ENCODE data around the gene CRLF2. TPM values are rescaled to one million over a fixed set of nuclear protein-coding genes. Genes with fewer than 3 reads are reported as not detected.
"Not testable (repeated sequence)": the region's sequence is repeated elsewhere in the genome, so short reads cannot be mapped to it uniquely, and the experiment has no call there.

Gene CRLF2
- polyA plus RNA-seq, 2 of the 4 experiments (the other 2 are of a cell fraction), result 0.08 to 0.37 TPM

DNA sequence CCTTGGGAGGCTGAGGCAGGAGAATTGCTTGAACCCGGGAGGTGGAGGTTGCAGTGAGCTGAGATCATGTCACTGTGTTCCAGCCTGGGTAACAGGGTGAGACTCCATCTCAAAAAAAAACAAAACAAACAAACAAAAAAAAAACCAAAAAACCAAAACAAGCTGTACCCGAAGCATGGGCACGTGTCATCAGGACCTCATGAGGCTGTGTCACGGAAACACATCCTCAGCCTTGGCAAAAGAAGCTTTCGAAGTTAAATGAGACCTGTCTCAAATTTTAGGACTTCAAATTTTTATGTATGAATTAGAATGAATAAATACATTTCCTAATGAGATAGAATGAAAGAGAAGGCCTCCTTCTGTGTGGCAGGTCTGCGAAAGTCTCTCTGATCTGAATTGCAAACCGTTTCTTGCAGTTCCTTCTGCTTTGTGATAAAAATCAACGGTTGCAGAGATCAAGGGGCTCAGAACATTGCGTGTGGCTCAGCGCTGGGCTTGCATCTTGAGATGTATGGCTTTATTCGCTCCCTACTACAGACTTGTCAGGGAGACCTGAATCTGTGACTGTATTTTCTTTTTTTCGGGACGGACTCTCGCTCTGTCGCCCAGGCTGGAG lies 19.5 kb upstream of the CRLF2 start:
- H3K9me3 ChIP-seq, result no peaks in the 10 kb centered on the region
- DNase-seq (ENCODE audit: low read depth in 1 of 2, low spot score in 1 of 2), result no peak

DNA sequence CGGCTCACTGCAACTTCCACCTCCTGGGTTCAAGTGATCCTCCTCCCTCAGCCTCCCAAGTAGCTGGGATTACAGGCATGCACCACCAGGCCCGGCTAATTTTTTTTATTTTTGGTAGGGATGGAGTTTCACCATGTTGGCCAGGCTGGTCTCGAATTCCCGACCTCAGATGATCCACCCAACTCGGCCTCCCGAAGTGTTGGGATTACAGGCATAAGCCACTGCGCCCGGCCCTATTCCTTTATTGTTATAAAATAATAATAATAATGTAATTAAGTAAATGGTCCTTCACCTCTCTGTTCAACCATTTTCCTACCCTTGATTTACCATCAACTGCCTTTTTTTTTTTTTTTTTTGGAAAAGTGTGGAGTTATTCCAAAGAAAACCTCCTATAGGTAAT lies 15.7 kb upstream of the CRLF2 start:
- ATAC-seq; H3K4me3 ChIP-seq; DNase-seq (ENCODE audit: low read depth in 1 of 2, low spot score in 1 of 2); FAIRE-seq; H3K4me1 ChIP-seq; POLR2A ChIA-PET; H3K27ac ChIP-seq; H3K4me2 ChIP-seq; CTCF ChIA-PET: not testable (repeated sequence)
- 34% methylated on average over 8 of the region's 8 CpGs for WGBS (ENCODE audit: missing lambda C conversion rate)
- H3K9me3 ChIP-seq, result peaks cover 24% of the 10 kb centered on the region

More for the DNA sequence above, 19.5 kb upstream of the CRLF2 start:
- FAIRE-seq (no peak), ATAC-seq (no peak)
- H3K27ac ChIP-seq, result no peak overlapping the region
- H3K4me2 ChIP-seq, result no peak overlapping the region
- 74% methylated on average over 15 of the region's 15 CpGs for WGBS (ENCODE audit: missing lambda C conversion rate)
- TF ChIP-seq EHF (CRISPR knock-in tag; IDR thresholded peaks at IDR 0.05) (no peak), ZNF302 (CRISPR knock-in tag; IDR thresholded peaks at IDR 0.05) (no peak), KDM5A (IDR thresholded peaks at IDR 0.05) (no peak), FOXS1 (CRISPR knock-in tag; IDR thresholded peaks at IDR 0.05) (no peak), FOSB (CRISPR knock-in tag; IDR thresholded peaks at IDR 0.05) (no peak), HEYL (CRISPR knock-in tag; IDR thresholded peaks at IDR 0.05) (no peak), HOXA7 (CRISPR knock-in tag; IDR thresholded peaks at IDR 0.05) (no peak), CBX8 (IDR thresholded peaks at IDR 0.05) (no peak), POLR2A (IDR thresholded peaks at IDR 0.05; ENCODE audit: low read length) (no peak), PHF8 (IDR thresholded peaks at IDR 0.05; ENCODE audit: borderline replicate concordance, low read depth) (no peak), EHMT2 (IDR thresholded peaks at IDR 0.05; ENCODE audit: low read depth) (no peak), POLR2AphosphoS2 (conservative IDR thresholded peaks at IDR 0.05; ENCODE audit: low read length) (no peak)
- TF ChIP-seq, protein P1, sequence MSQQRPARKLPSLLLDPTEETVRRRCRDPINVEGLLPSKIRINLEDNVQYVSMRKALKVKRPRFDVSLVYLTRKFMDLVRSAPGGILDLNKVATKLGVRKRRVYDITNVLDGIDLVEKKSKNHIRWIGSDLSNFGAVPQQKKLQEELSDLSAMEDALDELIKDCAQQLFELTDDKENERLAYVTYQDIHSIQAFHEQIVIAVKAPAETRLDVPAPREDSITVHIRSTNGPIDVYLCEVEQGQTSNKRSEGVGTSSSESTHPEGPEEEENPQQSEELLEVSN (IDR thresholded peaks at IDR 0.05; ENCODE audit: borderline replicate concordance, low read depth), result no peak
- TF ChIP-seq, protein P2, sequence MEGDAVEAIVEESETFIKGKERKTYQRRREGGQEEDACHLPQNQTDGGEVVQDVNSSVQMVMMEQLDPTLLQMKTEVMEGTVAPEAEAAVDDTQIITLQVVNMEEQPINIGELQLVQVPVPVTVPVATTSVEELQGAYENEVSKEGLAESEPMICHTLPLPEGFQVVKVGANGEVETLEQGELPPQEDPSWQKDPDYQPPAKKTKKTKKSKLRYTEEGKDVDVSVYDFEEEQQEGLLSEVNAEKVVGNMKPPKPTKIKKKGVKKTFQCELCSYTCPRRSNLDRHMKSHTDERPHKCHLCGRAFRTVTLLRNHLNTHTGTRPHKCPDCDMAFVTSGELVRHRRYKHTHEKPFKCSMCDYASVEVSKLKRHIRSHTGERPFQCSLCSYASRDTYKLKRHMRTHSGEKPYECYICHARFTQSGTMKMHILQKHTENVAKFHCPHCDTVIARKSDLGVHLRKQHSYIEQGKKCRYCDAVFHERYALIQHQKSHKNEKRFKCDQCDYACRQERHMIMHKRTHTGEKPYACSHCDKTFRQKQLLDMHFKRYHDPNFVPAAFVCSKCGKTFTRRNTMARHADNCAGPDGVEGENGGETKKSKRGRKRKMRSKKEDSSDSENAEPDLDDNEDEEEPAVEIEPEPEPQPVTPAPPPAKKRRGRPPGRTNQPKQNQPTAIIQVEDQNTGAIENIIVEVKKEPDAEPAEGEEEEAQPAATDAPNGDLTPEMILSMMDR (IDR thresholded peaks at IDR 0.05), result no peak
- TF ChIP-seq, protein P3, sequence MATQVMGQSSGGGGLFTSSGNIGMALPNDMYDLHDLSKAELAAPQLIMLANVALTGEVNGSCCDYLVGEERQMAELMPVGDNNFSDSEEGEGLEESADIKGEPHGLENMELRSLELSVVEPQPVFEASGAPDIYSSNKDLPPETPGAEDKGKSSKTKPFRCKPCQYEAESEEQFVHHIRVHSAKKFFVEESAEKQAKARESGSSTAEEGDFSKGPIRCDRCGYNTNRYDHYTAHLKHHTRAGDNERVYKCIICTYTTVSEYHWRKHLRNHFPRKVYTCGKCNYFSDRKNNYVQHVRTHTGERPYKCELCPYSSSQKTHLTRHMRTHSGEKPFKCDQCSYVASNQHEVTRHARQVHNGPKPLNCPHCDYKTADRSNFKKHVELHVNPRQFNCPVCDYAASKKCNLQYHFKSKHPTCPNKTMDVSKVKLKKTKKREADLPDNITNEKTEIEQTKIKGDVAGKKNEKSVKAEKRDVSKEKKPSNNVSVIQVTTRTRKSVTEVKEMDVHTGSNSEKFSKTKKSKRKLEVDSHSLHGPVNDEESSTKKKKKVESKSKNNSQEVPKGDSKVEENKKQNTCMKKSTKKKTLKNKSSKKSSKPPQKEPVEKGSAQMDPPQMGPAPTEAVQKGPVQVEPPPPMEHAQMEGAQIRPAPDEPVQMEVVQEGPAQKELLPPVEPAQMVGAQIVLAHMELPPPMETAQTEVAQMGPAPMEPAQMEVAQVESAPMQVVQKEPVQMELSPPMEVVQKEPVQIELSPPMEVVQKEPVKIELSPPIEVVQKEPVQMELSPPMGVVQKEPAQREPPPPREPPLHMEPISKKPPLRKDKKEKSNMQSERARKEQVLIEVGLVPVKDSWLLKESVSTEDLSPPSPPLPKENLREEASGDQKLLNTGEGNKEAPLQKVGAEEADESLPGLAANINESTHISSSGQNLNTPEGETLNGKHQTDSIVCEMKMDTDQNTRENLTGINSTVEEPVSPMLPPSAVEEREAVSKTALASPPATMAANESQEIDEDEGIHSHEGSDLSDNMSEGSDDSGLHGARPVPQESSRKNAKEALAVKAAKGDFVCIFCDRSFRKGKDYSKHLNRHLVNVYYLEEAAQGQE (IDR thresholded peaks at IDR 0.05), result no peak
- no peak overlapping the region for H3K4me3 ChIP-seq
- ChIA-PET POLR2A (no interaction called here), CTCF (no interaction called here)
- H3K4me1 ChIP-seq, result no peaks in the 10 kb centered on the region

DNA sequence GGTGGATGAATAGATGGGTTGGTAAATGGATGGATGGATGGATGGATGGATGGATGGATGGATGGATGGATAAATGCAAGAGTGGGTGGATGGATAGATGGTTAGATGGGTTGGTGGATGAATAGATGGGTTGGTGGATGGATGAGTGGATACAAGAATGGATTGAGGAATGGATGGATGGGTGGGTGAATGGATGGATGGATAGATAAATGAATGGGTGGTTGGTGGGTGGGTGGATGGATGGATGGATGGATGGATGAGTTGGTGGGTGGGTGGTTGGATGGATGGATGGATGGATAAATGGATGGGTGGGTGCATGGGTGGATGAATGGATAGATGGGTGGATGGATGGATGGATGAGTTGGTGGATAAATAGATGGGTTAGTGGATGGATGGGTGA lies 13.8 kb upstream of the CRLF2 start:
- no peak overlapping the region for H3K4me2 ChIP-seq
- H3K4me1 ChIP-seq, result 0 out of 3 replicates have a peak, but pooled peaks cover 5% of the 10 kb centered on the region
- ChIA-PET POLR2A (no interaction called here), CTCF (no interaction called here)
- TF ChIP-seq NFE2L2 (conservative IDR thresholded peaks at IDR 0.05; ENCODE audit: low read length) (no peak), PHF8 (IDR thresholded peaks at IDR 0.05; ENCODE audit: borderline replicate concordance, low read depth) (no peak), EHF (CRISPR knock-in tag; IDR thresholded peaks at IDR 0.05) (no peak)
- TF ChIP-seq, protein P2 (IDR thresholded peaks at IDR 0.05), result no peak
- TF ChIP-seq, protein P4, sequence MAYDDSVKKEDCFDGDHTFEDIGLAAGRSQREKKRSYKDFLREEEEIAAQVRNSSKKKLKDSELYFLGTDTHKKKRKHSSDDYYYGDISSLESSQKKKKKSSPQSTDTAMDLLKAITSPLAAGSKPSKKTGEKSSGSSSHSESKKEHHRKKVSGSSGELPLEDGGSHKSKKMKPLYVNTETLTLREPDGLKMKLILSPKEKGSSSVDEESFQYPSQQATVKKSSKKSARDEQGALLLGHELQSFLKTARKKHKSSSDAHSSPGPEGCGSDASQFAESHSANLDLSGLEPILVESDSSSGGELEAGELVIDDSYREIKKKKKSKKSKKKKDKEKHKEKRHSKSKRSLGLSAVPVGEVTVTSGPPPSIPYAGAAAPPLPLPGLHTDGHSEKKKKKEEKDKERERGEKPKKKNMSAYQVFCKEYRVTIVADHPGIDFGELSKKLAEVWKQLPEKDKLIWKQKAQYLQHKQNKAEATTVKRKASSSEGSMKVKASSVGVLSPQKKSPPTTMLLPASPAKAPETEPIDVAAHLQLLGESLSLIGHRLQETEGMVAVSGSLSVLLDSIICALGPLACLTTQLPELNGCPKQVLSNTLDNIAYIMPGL (CRISPR knock-in tag; IDR thresholded peaks at IDR 0.05; ENCODE audit: borderline replicate concordance), result no peak
- TF ChIP-seq, protein P5, sequence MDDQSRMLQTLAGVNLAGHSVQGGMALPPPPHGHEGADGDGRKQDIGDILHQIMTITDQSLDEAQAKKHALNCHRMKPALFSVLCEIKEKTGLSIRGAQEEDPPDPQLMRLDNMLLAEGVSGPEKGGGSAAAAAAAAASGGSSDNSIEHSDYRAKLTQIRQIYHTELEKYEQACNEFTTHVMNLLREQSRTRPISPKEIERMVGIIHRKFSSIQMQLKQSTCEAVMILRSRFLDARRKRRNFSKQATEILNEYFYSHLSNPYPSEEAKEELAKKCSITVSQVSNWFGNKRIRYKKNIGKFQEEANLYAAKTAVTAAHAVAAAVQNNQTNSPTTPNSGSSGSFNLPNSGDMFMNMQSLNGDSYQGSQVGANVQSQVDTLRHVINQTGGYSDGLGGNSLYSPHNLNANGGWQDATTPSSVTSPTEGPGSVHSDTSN (IDR thresholded peaks at IDR 0.05), result no peak
- DNase-seq (ENCODE audit: low read depth in 1 of 2, low spot score in 1 of 2) (no peak), FAIRE-seq (no peak), ATAC-seq (no peak)
- peaks cover 33% of the 10 kb centered on the region for H3K9me3 ChIP-seq
- H3K27ac ChIP-seq, result no peak overlapping the region
- H3K4me3 ChIP-seq, result no peak overlapping the region
